ENCODE measurements around the gene SNTB2. TPM values are rescaled to one million over a fixed set of nuclear protein-coding genes. Genes with fewer than 3 reads are reported as not detected.
A peak's percentile ranks its signal among the peaks of the same experiment; 100 is the strongest.

Gene SNTB2
- total and polyA plus RNA-seq, 8 donors, result 2.7 to 18.2 (median 10.0) TPM

DNA sequence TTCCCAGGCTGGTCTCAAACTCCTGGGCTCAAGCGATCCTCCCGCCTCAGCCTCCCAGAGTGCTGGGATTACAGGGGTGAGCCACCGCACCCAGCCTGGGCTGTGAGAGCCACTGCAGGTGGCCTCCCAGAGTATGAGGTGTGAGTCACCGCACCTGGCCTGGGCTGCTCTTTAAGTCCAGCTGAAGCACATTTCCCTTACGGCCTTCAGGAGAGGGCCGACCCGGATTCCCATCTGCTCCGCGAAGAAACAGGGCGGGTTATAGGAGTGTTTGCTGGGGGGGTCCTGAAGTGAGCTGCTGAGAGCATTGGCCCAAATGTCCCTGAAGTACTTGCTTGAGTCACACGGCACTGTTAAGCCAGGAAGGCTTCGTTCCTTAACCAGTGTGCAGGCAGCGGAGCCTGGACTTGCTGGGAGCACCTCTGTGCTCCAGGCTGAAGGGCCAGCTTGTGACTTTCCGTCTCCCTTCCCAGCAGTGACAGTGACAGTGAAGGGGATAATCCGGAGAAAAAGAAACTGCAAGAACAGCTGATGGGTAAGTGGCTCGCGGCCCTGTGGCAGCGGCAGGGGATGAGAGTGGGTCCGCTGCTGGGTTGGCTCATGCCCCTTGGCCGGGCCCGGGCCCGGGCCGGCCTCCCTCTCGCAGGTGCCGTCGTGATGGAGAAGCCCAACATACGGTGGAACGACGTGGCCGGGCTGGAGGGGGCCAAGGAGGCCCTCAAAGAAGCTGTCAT lies 131.4 kb downstream of the SNTB2 start:
- DNase-seq (peak in 5 of 6 donors; percentile 70 to 85 (median 79)), FAIRE-seq (no peak), ATAC-seq (peak; percentile 64 to 74 (median 67))
- Histone ChIP-seq H3K36me3 (peaks cover 9 to 59% (median 45%) of the 10 kb centered on the region in 3 donors), H3K9me3 (no peaks in the 10 kb centered on the region), H3K4me3 (no peak overlapping the region), H3K27me3 (no peaks in the 10 kb centered on the region), H3K4me1 (peaks cover 13 to 22% (median 18%) of the 10 kb centered on the region in 3 donors), H3K27ac (peak overlapping the region in 3 of 4 donors; percentile 5 to 39 (median 37))
- TF ChIP-seq, protein P1, sequence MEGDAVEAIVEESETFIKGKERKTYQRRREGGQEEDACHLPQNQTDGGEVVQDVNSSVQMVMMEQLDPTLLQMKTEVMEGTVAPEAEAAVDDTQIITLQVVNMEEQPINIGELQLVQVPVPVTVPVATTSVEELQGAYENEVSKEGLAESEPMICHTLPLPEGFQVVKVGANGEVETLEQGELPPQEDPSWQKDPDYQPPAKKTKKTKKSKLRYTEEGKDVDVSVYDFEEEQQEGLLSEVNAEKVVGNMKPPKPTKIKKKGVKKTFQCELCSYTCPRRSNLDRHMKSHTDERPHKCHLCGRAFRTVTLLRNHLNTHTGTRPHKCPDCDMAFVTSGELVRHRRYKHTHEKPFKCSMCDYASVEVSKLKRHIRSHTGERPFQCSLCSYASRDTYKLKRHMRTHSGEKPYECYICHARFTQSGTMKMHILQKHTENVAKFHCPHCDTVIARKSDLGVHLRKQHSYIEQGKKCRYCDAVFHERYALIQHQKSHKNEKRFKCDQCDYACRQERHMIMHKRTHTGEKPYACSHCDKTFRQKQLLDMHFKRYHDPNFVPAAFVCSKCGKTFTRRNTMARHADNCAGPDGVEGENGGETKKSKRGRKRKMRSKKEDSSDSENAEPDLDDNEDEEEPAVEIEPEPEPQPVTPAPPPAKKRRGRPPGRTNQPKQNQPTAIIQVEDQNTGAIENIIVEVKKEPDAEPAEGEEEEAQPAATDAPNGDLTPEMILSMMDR (IDR thresholded peaks at IDR 0.05), result no peak
- intact Hi-C loops (cut with DNase I), result no loop called here
- WGBS, 2 donors, result 77 to 81% methylated on average over 30 of the region's 30 CpGs

DNA sequence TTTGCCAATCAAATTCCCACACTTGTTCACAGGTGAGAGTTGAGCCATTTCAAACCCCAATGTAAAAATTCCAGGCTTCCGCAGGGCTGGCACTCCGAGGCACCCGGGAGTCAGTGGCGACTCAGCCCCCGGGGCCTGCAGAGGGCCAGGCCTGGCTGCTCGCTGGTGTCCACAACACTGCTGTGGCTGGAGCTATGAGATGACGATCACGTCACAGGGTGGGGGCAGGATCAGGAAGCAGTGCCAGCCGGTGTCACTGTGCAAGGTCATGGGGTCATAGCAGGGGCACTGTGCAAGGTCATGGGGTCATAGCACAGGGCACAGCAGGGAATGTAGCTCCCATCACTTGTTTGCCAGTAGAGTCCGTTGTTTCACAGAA lies 131.9 kb downstream of the SNTB2 start:
- ATAC-seq (no peak), FAIRE-seq (no peak), DNase-seq (peak in 1 of 6 donors; percentile 37)
- Histone ChIP-seq H3K27ac (peak overlapping the region in 1 of 4 donors; percentile 39), H3K27me3 (no peaks in the 10 kb centered on the region), H3K36me3 (peaks cover 9 to 65% (median 48%) of the 10 kb centered on the region in 3 donors), H3K4me3 (no peak overlapping the region), H3K4me1 (peaks cover 13 to 22% (median 17%) of the 10 kb centered on the region in 3 donors), H3K9me3 (no peaks in the 10 kb centered on the region)
- WGBS, 2 donors, result 84 to 85% methylated on average over 10 of the region's 10 CpGs
- intact Hi-C loops (cut with DNase I), result no loop called here
- TF ChIP-seq, protein P1 (IDR thresholded peaks at IDR 0.05), result no peak

DNA sequence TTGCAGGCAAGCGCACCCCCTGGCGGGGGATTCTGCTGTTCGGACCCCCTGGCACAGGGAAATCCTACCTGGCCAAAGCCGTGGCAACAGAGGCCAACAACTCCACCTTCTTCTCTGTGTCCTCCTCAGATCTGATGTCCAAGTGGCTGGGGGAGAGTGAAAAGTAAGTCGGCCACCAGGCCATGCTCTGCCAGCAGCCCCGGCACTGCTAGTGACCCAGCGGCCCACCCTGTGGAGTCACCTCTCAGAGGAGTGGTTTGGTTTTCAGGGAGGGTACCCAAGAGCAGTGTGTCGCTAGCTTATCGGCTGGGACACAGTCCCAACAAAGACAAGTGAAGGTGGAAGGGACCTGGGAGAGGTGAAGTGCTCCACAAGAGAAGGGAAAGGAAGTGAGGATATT lies 132.4 kb downstream of the SNTB2 start:
- TF ChIP-seq, protein P1 (IDR thresholded peaks at IDR 0.05), result no peak
- no peaks in the 10 kb centered on the region for H3K27me3 ChIP-seq
- H3K4me3 ChIP-seq, result no peak overlapping the region
- H3K27ac ChIP-seq, result no peak overlapping the region
- peaks cover 13 to 22% (median 20%) of the 10 kb centered on the region in 3 donors for H3K4me1 ChIP-seq
- no peaks in the 10 kb centered on the region for H3K9me3 ChIP-seq
- WGBS, 2 donors, result 89 to 90% methylated on average over 9 of the region's 9 CpGs
- DNase-seq (peak in 1 of 6 donors; percentile 28), FAIRE-seq (no peak), ATAC-seq (no peak)
- H3K36me3 ChIP-seq, result peaks cover 9 to 69% (median 48%) of the 10 kb centered on the region in 3 donors
- intact Hi-C loops (cut with DNase I), result no loop called here

DNA sequence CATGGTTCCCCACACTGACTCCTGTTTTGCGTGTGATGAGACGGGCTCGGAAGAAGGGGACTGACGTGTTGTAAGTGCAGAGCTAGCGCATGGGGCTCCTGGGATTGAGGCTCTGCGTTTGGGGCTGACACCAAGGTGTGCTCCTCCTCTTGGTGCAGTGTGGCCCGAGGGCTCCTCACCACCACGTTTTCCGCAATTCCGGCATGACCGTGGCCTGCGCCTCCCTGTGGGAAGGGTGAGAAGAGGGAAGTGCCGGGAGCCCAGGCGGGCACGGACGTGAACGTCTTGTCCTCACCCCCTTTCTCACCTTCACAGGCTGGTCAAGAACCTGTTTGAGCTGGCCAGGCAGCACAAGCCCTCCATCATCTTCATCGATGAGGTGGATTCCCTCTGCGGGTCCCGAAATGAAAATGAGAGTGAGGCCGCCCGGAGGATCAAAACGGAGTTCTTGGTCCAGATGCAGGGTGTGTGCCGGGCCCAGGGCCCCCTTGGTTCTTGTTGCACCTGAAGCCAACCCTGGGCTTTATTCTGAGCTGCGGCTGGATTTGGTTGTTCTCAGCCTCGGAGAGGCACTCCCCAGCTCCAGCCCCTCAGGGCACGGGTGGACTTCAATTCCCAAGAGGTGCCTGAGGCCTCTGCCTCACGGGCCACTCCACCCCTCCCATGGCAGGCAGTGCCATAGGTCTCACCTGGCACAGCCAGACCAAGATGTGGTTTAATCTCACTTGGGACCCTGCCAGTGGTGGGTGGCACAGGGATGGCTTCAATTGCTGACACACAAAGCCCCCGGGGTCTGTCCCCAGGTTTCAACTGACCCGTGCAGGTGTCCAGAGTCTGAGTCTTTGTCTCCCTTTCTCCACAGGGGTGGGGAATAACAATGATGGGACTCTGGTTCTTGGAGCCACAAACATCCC lies 133.1 kb downstream of the SNTB2 start:
- whole genome bisulfite sequencing, 2 donors, result 90 to 92% methylated on average over 30 of the region's 30 CpGs
- intact Hi-C loops (cut with DNase I), result no loop called here
- TF ChIP-seq, protein P1 (IDR thresholded peaks at IDR 0.05), result no peak
- Histone ChIP-seq H3K4me1 (peaks cover 12 to 18% (median 18%) of the 10 kb centered on the region in 3 donors), H3K4me3 (no peak overlapping the region), H3K36me3 (peaks cover 9 to 74% (median 52%) of the 10 kb centered on the region in 3 donors), H3K27me3 (no peaks in the 10 kb centered on the region), H3K27ac (no peak overlapping the region), H3K9me3 (no peaks in the 10 kb centered on the region)
- DNase-seq (peak in 2 of 6 donors; percentile 44 to 72), FAIRE-seq (no peak), ATAC-seq (no peak)
